OCI-LY7 (cell line): ENCODE measurements around the gene TMPRSS9.

Experiments used
- EZH2phosphoT487 ChIP-seq: fragments of 200-600 bp; sonication (generic); IDR thresholded peaks from 2 replicates; pipeline ENCODE4 v1.6.1; 2018; ENCODE audit warnings: low read depth, borderline replicate concordance, mild to moderate bottlenecking, mixed run types, antibody characterized with exemption, low read length, moderate library complexity, mixed read lengths
- TF ChIP-seq, protein P1 (sequence below): fragments of 200-600 bp; sonication (generic); conservative IDR thresholded peaks from 2 replicates; pipeline ENCODE4 v1.5.1; 2014; ENCODE audit warnings: mild to moderate bottlenecking, antibody characterized with exemption, low read length, moderate library complexity, mixed read lengths

- TF ChIP-seq, protein P1, sequence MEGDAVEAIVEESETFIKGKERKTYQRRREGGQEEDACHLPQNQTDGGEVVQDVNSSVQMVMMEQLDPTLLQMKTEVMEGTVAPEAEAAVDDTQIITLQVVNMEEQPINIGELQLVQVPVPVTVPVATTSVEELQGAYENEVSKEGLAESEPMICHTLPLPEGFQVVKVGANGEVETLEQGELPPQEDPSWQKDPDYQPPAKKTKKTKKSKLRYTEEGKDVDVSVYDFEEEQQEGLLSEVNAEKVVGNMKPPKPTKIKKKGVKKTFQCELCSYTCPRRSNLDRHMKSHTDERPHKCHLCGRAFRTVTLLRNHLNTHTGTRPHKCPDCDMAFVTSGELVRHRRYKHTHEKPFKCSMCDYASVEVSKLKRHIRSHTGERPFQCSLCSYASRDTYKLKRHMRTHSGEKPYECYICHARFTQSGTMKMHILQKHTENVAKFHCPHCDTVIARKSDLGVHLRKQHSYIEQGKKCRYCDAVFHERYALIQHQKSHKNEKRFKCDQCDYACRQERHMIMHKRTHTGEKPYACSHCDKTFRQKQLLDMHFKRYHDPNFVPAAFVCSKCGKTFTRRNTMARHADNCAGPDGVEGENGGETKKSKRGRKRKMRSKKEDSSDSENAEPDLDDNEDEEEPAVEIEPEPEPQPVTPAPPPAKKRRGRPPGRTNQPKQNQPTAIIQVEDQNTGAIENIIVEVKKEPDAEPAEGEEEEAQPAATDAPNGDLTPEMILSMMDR, result no peak
- no peak for TF ChIP-seq EZH2phosphoT487
Observed at GRCh38 chr19:2425622-2426581, 65.8 kb downstream of the TMPRSS9 start.
